SU-DHL-6 (cell line): ENCODE results near the gene UBASH3B.

ENCODE experiments used
- EZH2phosphoT487 ChIP-seq: fragments of 200-600 bp; sonication (generic), shearing (Covaris generic); conservative IDR thresholded peaks from 2 replicates; pipeline ENCODE4 v1.6.1; 2018; ENCODE audit warnings: mild to moderate bottlenecking, antibody characterized with exemption, low read length, moderate library complexity, mixed read lengths
- TF ChIP-seq, protein P1 (sequence below): fragments of 200-600 bp; sonication (generic); IDR thresholded peaks from one replicate; pipeline ENCODE4 v1.5.1; 2017; ENCODE audit warnings: antibody characterized with exemption, mild to moderate bottlenecking, low read length, moderate library complexity; ENCODE audit not compliant: insufficient read depth, poor library complexity, severe bottlenecking

DNA sequence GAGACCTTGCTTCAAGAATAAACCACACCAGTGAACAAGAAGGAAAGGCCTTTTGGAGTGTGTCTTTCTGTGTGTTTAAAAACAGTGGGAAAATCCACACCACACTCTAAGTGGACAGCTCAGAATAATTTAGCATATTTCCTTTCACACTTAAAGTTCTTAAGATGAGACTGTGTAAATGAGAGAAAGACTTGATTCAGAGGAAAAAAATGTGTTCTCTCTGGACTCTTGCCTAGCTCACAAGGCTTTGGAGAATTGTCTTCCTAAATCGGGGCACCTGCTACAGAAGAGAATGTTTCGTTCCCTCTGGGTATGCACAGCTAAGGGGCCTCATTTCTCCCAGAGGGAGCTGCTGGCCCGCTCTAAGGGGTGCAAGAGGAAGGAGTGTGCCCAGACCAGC is 154.3 kb downstream of the UBASH3B start:
- no peak for TF ChIP-seq EZH2phosphoT487
- TF ChIP-seq, protein P1, sequence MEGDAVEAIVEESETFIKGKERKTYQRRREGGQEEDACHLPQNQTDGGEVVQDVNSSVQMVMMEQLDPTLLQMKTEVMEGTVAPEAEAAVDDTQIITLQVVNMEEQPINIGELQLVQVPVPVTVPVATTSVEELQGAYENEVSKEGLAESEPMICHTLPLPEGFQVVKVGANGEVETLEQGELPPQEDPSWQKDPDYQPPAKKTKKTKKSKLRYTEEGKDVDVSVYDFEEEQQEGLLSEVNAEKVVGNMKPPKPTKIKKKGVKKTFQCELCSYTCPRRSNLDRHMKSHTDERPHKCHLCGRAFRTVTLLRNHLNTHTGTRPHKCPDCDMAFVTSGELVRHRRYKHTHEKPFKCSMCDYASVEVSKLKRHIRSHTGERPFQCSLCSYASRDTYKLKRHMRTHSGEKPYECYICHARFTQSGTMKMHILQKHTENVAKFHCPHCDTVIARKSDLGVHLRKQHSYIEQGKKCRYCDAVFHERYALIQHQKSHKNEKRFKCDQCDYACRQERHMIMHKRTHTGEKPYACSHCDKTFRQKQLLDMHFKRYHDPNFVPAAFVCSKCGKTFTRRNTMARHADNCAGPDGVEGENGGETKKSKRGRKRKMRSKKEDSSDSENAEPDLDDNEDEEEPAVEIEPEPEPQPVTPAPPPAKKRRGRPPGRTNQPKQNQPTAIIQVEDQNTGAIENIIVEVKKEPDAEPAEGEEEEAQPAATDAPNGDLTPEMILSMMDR: no peak
